Mesenchymal stem cell (in vitro differentiated cells and primary cell): ENCODE measurements around the gene TICAM1.
"Not testable (repeated sequence)": the region's sequence is repeated elsewhere in the genome, so short reads cannot be mapped to it uniquely, and the experiment has no call there.

Experiments
- DNase-seq: peaks from one replicate; pipeline ENCODE4 v3.0.0-alpha.2; 2013
- H2AFZ ChIP-seq: one replicate; pipeline ENCODE4 v1.6.1; 2013; ENCODE audit warnings: low read depth, mild to moderate bottlenecking, control low read depth, inconsistent platforms, low read length, moderate library complexity
- H2AK5ac ChIP-seq: 2 replicates; pipeline ENCODE4 v1.6.1; 2013; ENCODE audit warnings: low read length, moderate library complexity, mild to moderate bottlenecking, inconsistent platforms; ENCODE audit not compliant: severe bottlenecking
- H2BK120ac ChIP-seq: one replicate; pipeline ENCODE4 v1.6.1; 2013; ENCODE audit warnings: low read depth, mild to moderate bottlenecking, inconsistent platforms, low read length, moderate library complexity
- H2BK12ac ChIP-seq, 2 experiments: one replicate each; pipeline ENCODE4 v1.6.1; 2013; ENCODE audit warnings: inconsistent platforms in 2 of 2, low read length in 2 of 2, mild to moderate bottlenecking in 2 of 2, moderate library complexity in 2 of 2, control low read depth in 1 of 2
- H2BK15ac ChIP-seq: one replicate; pipeline ENCODE4 v1.6.1; 2013; ENCODE audit warnings: mild to moderate bottlenecking, low read depth, inconsistent platforms; ENCODE audit not compliant: poor library complexity, severe bottlenecking
- H2BK5ac ChIP-seq: 2 replicates; pipeline ENCODE4 v1.6.1; 2013; ENCODE audit warnings: low read depth, mild to moderate bottlenecking, low read length, control low read depth, inconsistent platforms; ENCODE audit not compliant: poor library complexity, severe bottlenecking
- H3K14ac ChIP-seq, 2 experiments: one replicate each; pipeline ENCODE4 v1.6.1; 2013; ENCODE audit warnings: inconsistent platforms in 2 of 2, low read length in 2 of 2, control low read depth in 1 of 2, mild to moderate bottlenecking in 1 of 2, moderate library complexity in 1 of 2
- H3K18ac ChIP-seq, 2 experiments: one replicate each; pipeline ENCODE4 v1.6.1; 2013; ENCODE audit warnings: inconsistent platforms in 2 of 2, low read length in 2 of 2, control low read depth in 1 of 2, low read depth in 1 of 2, mild to moderate bottlenecking in 1 of 2
- H3K23ac ChIP-seq, 2 experiments: one replicate each; pipeline ENCODE4 v1.6.1; 2013; ENCODE audit warnings: inconsistent platforms in 2 of 2, low read length in 2 of 2, mild to moderate bottlenecking in 2 of 2, moderate library complexity in 2 of 2, control low read depth in 1 of 2
- H3K27ac ChIP-seq: 2 replicates; pipeline ENCODE4 v1.5.1; 2013; ENCODE audit warnings: mild to moderate bottlenecking, moderate library complexity, low read length, control low read depth, inconsistent platforms; ENCODE audit not compliant: poor library complexity, severe bottlenecking
- H3K27me3 ChIP-seq, 2 experiments: 2 replicates each; pipeline versions ENCODE4 v1.6.1 to v1.7.0; 2013; ENCODE audit warnings: low read length in 2 of 2, mild to moderate bottlenecking in 2 of 2, moderate library complexity in 2 of 2, control low read depth in 1 of 2, inconsistent platforms in 1 of 2; ENCODE audit not compliant: control insufficient read depth in 1 of 2, insufficient read depth in 1 of 2
- H3K36me3 ChIP-seq, 2 experiments: 2 replicates each; pipeline versions ENCODE4 v1.6.1 to v1.7.0; 2013; ENCODE audit warnings: low read length in 2 of 2, control low read depth in 1 of 2, inconsistent platforms in 1 of 2, low read depth in 1 of 2, mild to moderate bottlenecking in 1 of 2; ENCODE audit not compliant: insufficient read depth in 2 of 2, control insufficient read depth in 1 of 2
- H3K4ac ChIP-seq, 2 experiments: one replicate each; pipeline ENCODE4 v1.6.1; 2013; ENCODE audit warnings: inconsistent platforms in 2 of 2, low read length in 2 of 2, mild to moderate bottlenecking in 2 of 2, moderate library complexity in 2 of 2, control low read depth in 1 of 2, low read depth in 1 of 2
- H3K4me1 ChIP-seq: 2 replicates; pipeline ENCODE4 v1.6.1; 2013; ENCODE audit warnings: low read depth, low read length, control low read depth; ENCODE audit not compliant: control insufficient read depth, insufficient read depth
- H3K4me2 ChIP-seq: 2 replicates; pipeline ENCODE4 v1.6.1; 2013; ENCODE audit warnings: low read length, mild to moderate bottlenecking, inconsistent platforms; ENCODE audit not compliant: poor library complexity, severe bottlenecking
- H3K4me3 ChIP-seq, 2 experiments: 2 replicates each; pipeline versions ENCODE4 v1.5.1 to v1.7.0; 2013; ENCODE audit warnings: low read length in 2 of 2, mild to moderate bottlenecking in 2 of 2, control low read depth in 1 of 2, low read depth in 1 of 2; ENCODE audit not compliant: insufficient read depth in 1 of 2
- H3K79me1 ChIP-seq: replicated peaks from 2 replicates; pipeline ENCODE4 v1.6.1; 2013; ENCODE audit warnings: mild to moderate bottlenecking, control low read depth, low read length, inconsistent platforms; ENCODE audit not compliant: poor library complexity, severe bottlenecking
- H3K9ac ChIP-seq: 2 replicates; pipeline ENCODE4 v1.7.0; 2013; ENCODE audit warnings: mild to moderate bottlenecking, low read length, moderate library complexity
- H3K9me3 ChIP-seq: 2 replicates; pipeline ENCODE4 v1.7.0; 2013; ENCODE audit warnings: mild to moderate bottlenecking, low read length; ENCODE audit not compliant: control insufficient read depth
- H4K8ac ChIP-seq: one replicate; pipeline ENCODE4 v1.6.1; 2013; ENCODE audit warnings: inconsistent platforms, mild to moderate bottlenecking, low read length, moderate library complexity
- H4K91ac ChIP-seq: one replicate; pipeline ENCODE4 v1.6.1; 2013; ENCODE audit warnings: mild to moderate bottlenecking, low read length, inconsistent platforms
- WGBS: methylation state at CpG from one replicate; pipeline ENCODE4 v1.1.7; 2013; ENCODE audit warnings: mixed read lengths; 5-methylcytosine and 5-hydroxymethylcytosine counted together

TICAM1 gene

DNA sequence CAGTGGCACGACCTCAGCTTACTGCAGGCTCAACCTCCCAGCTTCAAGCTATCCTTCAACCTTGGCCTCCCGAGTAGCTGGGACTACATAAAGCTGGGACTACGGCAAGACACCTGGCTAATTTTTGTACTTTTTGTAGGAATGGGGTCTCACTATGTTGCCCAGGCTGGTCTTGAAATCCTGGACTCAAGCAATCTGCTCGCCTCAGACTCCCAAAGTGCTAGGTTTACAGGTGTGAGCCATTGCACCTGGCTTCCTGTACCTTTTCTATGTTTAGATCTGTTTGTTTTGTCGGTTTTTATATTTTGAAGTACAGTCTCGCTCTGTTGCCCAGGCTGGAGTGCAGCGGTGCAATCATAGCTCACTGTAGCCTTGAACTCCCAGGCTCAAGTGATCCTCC lies 17.5 kb upstream of the TICAM1 start:
- Histone ChIP-seq H2BK12ac (no peak overlapping the region), H3K9me3 (no peaks in the 10 kb centered on the region), H2BK120ac (no peak overlapping the region), H3K36me3 (peaks cover 76 to 86% of the 10 kb centered on the region in 2 experiments), H3K9ac (no peak overlapping the region), H3K27ac (no peak overlapping the region), H2BK15ac (no peak overlapping the region), H3K4me3 (no peak overlapping the region), H3K14ac (no peak overlapping the region), H3K79me1 (peaks cover 11% of the 10 kb centered on the region), H3K23ac (no peak overlapping the region), H3K4ac (no peak overlapping the region), H4K91ac (no peak overlapping the region), H4K8ac (no peak overlapping the region), H2BK5ac (no peak overlapping the region), H3K4me2 (no peak overlapping the region), H3K18ac (no peak overlapping the region), H3K27me3 (no peaks in the 10 kb centered on the region), H2AK5ac (no peak overlapping the region), H2AFZ (no peak overlapping the region), H3K4me1 (peaks cover 31% of the 10 kb centered on the region)
- 98% methylated on average over 7 of the region's 7 CpGs for WGBS
- no peak for DNase-seq

DNA sequence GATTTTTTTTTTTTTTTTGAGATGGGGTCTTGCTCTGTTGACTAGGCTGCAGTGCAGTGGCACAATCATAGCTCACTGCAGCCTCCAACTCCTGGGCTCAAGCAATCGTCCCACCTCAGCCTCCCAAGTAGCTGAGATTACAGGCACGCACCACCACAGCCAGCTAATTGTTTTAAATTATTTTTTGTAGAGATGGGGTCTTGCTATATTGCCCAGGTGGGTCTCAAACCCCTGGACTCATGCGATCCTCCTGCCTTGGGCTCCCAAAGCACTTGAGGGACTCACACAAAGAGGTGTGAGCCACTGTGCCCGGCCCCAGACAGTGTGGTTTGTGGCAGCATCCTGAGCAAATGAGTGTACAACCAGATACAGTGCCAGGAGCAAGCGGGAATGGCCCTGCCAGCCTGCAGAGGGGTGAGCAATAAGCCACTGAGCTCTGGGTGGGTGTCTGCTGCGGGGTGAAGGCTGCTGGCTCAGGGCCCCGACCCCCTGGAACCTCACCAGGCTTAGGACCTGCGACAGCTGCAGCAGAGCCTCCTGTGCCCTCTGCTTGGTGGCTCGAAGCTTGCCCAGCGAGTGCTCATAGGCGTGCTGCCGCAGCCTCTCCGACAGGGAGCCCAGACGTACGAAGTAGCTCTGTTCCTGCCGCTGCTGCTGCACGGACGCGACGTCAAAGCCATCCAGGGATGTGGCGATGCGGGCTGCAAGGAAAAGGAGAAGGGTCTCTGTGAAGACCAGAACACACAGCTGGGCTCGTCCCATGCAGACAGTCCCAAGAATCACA lies 15.9 kb upstream of the TICAM1 start:
- no peak overlapping the region for H3K23ac ChIP-seq
- no peak overlapping the region for H3K4me2 ChIP-seq
- H2AK5ac ChIP-seq, result no peak overlapping the region
- no peak overlapping the region for H3K18ac ChIP-seq
- H2BK12ac ChIP-seq, result no peak overlapping the region
- no peak overlapping the region for H3K14ac ChIP-seq
- H3K36me3 ChIP-seq, result peaks cover 75 to 82% of the 10 kb centered on the region in 2 experiments
- peaks cover 31% of the 10 kb centered on the region for H3K4me1 ChIP-seq
- H3K9me3 ChIP-seq, result no peaks in the 10 kb centered on the region
- no peak overlapping the region for H3K4ac ChIP-seq
- H3K79me1 ChIP-seq, result peaks cover 15% of the 10 kb centered on the region
- no peak overlapping the region for H3K4me3 ChIP-seq
- H3K27me3 ChIP-seq, result no peaks in the 10 kb centered on the region
- H3K9ac ChIP-seq, result no peak overlapping the region
- peak overlapping the region; percentile 18 for H4K91ac ChIP-seq
- no peak overlapping the region for H3K27ac ChIP-seq
- no peak overlapping the region for H2BK120ac ChIP-seq
- H4K8ac ChIP-seq, result peak overlapping the region; percentile 48
- no peak overlapping the region for H2BK5ac ChIP-seq
- H2AFZ ChIP-seq, result no peak overlapping the region
- WGBS, result 98% methylated on average over 20 of the region's 23 CpGs
- no peak for DNase-seq
- H2BK15ac ChIP-seq, result no peak overlapping the region

DNA sequence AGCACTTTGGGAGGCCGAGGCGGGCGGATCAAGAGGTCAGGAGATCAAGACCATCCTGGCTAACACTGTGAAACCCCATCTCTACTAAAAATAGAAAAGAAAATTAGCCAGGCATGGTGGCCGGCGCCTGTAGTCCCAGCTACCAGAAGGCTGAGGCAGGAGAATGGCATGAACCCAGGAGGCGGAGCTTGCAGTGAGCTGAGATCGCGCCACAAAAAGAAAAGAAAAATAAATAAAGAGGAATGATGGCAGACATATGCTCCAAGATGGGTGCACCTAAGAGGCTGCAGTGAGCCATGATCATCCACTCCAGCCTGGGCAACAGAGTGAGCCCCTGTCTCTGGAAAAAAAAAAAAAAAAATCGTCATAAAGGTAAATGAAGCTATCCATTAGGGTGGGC lies 14.5 kb upstream of the TICAM1 start:
- not testable (repeated sequence) for H2AFZ ChIP-seq
- 42% methylated on average over 8 of the region's 9 CpGs for WGBS

DNA sequence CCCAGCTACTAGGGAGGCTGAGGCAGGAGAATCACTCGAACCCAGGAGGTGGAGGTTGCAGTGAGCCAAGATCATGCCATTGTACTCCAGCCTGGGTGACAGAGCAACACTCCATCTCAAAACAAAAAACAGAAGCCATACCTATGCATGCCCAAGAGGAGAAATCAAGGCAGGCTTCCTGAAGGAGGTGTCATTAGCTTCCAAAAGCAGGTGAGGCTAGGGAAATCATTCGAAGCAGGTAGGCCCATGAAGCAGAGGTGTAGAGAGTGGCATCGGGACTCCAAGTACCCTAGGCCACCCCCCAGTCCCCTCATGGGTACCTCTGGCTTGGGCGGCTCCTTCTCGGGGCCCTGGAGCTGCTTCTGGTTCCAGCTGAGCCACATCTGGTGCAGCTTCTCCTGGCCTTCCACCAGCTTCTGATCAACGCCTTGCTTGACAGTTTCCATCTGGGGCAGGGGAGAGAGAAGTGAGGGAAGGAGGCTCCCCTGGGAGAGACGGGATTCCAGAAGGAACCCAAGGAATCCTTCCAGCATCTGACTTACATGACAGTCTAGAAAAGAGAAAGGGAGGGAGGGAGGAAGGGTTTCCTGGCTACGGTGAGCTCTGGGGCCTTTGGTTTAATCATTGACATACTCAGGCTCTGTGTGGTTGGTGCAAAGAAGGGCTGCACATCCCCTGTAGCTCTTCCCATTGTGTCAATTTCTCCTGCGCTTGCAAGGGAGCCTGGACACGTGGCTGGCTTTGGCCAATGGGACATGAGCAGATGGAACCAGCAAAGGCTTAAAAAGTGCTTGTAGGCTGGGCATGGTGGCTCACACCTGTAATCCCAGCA lies 13.1 kb upstream of the TICAM1 start:
- Histone ChIP-seq H2BK15ac (no peak overlapping the region), H3K27me3 (no peaks in the 10 kb centered on the region), H3K4me2 (peak overlapping the region; percentile 1), H3K4me1 (peaks cover 26% of the 10 kb centered on the region), H3K9ac (peak overlapping the region; percentile 53), H3K4ac (no peak overlapping the region), H3K18ac (peak overlapping the region in 1 of 2 experiments; percentile 57), H3K36me3 (peaks cover 73 to 81% of the 10 kb centered on the region in 2 experiments), H3K27ac (peak overlapping the region; percentile 75), H2AFZ (no peak overlapping the region), H3K14ac (no peak overlapping the region), H3K4me3 (no peak overlapping the region), H2BK120ac (no peak overlapping the region), H4K8ac (no peak overlapping the region), H3K9me3 (no peaks in the 10 kb centered on the region), H2AK5ac (no peak overlapping the region), H2BK5ac (no peak overlapping the region), H2BK12ac (no peak overlapping the region), H3K79me1 (peaks cover 21% of the 10 kb centered on the region), H3K23ac (no peak overlapping the region), H4K91ac (no peak overlapping the region)
- DNase-seq, result peak; percentile 65
- 77% methylated on average over 9 of the region's 10 CpGs for WGBS

More for the DNA sequence above, 14.5 kb upstream of the TICAM1 start:
- Histone ChIP-seq H3K4me1 (peaks cover 28% of the 10 kb centered on the region), H3K79me1 (peaks cover 16% of the 10 kb centered on the region), H3K27ac (peak overlapping the region; percentile 68), H3K36me3 (peaks cover 73 to 79% of the 10 kb centered on the region in 2 experiments), H3K9ac (peak overlapping the region; percentile 29)
- H3K4ac ChIP-seq, H3K4me3 ChIP-seq, H2BK120ac ChIP-seq, H3K18ac ChIP-seq, H3K9me3 ChIP-seq, H2BK15ac ChIP-seq, H2AK5ac ChIP-seq, H3K4me2 ChIP-seq, H4K91ac ChIP-seq, H2BK12ac ChIP-seq, H2BK5ac ChIP-seq, H3K27me3 ChIP-seq, H3K14ac ChIP-seq, H4K8ac ChIP-seq, H3K23ac ChIP-seq: not testable (repeated sequence)
- peak; percentile 75 for DNase-seq
